ENCODE measurements around the gene CTSL.

- no peak for TF ChIP-seq CTCF (IDR thresholded peaks at IDR 0.05)
- TF ChIP-seq POLR2A (IDR thresholded peaks at IDR 0.05), result no peak
Observed at GRCh38 chr9:87682085-87682484, 43.8 kb upstream of the CTSL start.
